Measurements from ENCODE around the gene GPD1.

DNA sequence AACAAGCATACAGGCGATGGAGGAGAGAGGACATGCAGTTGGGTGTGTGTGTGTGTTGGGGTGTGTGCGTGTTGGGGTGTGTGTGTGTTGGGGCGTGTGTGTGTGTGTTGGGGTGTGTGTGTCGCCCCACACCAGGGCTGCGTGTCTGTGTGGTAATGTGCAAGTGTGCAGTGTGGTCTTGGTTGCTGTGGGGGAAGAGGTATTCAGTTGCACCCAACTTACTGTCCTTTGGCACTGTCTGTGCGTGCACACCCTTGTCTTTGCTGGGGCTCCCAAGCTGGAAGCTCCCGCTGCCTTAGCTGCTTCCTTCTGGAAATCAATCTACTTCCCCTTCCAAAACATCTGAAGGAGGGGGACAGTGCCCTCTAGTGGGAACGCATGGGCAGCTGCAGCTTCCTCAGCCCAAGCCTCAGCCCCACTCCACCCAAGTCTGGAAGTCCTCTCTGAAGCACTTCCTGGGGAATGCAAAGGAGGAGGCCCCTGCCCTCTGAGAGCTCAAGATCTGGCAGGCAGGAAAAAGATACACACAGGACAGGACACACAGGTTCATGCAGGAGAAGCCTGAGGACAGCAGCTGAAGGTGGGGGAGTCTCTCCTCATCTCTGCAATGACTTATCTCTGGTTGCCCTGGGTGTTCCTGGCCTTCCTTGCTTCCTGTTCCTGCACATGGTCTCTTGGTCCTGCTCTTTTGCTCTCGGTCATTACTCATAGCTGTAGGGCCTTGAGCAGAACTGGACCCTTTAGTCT lies 33.3 kb upstream of the GPD1 start:
- TF ChIP-seq, protein P1, sequence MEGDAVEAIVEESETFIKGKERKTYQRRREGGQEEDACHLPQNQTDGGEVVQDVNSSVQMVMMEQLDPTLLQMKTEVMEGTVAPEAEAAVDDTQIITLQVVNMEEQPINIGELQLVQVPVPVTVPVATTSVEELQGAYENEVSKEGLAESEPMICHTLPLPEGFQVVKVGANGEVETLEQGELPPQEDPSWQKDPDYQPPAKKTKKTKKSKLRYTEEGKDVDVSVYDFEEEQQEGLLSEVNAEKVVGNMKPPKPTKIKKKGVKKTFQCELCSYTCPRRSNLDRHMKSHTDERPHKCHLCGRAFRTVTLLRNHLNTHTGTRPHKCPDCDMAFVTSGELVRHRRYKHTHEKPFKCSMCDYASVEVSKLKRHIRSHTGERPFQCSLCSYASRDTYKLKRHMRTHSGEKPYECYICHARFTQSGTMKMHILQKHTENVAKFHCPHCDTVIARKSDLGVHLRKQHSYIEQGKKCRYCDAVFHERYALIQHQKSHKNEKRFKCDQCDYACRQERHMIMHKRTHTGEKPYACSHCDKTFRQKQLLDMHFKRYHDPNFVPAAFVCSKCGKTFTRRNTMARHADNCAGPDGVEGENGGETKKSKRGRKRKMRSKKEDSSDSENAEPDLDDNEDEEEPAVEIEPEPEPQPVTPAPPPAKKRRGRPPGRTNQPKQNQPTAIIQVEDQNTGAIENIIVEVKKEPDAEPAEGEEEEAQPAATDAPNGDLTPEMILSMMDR (IDR thresholded peaks at IDR 0.05 in 8 of 11, conservative IDR thresholded peaks at IDR 0.05 in 3 of 11): peak; percentile 72 to 97 (median 92)
- TF ChIP-seq POLR2A (IDR thresholded peaks at IDR 0.05): no peak

Measured in spleen (tissue), 7 donors.